GM18498 (cell line): Measurements from ENCODE around the gene UQCC2.

Source experiments
- ATAC-seq: cut with Tn5 transposase; IDR thresholded peaks from one replicate; pipeline ENCODE4 v1.9.1; 2021; ENCODE audit warnings: mild to moderate bottlenecking, moderate library complexity; ENCODE audit not compliant: unreplicated experiment

UQCC2 gene

DNA sequence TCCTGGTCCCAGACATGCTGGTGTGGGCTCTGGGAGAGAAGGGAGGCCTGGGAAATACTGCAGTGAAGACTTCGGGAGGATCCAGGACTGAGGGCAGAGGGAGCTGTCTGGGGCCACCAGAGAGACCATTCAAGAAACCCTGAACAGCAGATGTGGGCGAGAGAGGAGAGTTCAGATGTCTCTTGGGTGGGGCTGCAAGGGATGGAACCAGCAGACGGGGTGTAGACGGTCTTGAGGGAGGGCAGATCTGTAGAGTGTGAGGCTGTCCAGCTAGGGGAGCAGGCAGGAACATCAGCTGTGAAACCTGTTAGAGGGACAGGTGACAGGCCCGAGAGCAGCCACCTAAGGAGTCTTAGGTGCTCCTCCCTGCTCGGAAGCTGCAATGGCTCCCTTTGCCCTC is 51.5 kb downstream of the UQCC2 start:
- no peak for ATAC-seq

DNA sequence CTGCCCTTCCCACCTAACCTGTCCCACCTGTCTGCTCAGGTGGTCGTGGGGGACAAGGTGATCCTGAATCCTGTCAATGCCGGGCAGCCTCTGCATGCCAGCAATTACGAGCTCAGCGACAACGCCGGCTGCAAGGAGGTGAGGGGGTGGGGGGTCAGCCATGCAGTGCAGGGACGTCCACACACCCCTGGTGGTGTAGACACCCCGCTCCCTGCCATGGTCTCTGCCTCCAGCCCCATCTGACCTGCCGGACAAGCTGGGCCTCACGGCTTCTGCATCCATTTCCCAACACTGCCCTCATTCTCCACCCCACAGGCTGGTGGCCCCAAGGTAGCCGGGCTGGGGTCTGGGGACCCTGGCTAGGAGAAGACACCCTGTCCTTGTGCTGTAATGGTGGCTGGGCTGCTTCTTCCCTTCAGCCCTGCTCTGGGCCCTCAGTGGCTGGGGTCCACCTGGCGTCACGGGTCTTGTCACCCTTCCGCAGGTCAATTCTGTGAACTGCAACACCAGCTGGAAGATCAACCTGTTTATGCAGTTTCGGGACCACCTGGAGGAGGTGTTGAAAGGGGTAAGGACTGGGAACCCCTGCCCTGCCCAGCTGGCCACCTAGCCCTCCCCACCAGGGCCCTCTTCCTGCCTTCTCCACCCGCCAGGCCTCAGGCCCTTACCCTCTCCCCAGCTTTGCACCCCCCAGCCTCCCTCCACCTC is 52.4 kb downstream of the UQCC2 start:
- no peak for ATAC-seq

DNA sequence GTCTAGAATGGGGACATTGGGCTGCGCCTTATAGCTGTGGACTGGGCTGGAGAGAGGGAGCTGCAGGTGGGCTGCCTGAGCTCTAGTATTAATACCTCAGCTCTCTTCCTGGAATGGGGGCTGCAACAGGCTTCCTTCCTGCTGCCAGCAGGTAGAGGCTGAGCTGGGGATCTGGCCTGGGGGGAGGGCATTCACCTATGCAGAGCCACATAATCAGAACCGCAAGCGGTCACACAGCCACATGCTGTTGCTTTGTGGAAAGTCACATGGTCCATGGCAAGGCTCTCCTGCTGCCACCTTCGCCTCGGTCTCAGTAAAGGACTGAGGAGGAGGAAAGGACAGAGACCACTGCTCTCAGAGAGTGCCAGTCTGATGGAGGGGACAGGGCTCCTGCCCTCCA is 54.7 kb downstream of the UQCC2 start:
- no peak for ATAC-seq

DNA sequence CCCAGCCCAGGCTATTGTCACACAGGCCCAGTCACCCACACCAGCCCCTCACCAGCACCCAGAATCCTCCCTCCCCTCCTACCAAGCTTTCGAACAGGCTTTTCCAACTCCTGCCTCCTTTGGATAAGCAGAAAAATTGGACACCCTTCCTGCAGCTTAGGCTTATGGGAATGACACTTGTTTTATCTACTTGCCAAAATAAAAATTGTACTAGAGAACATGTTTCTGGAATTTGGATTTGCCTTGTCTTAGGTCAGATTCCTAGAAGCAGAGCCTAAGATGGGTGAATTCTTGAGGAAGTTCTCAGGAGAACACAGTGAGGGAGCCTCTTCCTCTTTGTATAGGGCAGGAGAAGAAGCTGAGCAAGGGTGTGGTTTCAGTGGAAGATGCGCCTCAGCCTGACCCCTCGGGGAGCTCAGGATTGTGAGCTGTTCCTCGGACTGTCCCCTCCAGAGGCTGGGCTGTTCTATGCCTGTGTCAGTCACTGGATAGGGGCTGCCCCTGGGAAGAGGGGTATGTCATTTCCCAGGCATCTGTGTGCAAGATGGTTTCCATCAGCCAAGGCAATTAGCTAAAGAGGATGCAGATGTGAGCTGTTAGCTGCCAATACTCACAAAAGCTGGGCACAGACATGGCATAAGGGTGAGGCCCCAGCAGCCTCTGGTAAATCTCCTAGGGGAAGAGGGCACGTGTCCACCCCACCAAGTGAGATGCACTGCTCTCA is 56.5 kb downstream of the UQCC2 start:
- no peak for ATAC-seq

DNA sequence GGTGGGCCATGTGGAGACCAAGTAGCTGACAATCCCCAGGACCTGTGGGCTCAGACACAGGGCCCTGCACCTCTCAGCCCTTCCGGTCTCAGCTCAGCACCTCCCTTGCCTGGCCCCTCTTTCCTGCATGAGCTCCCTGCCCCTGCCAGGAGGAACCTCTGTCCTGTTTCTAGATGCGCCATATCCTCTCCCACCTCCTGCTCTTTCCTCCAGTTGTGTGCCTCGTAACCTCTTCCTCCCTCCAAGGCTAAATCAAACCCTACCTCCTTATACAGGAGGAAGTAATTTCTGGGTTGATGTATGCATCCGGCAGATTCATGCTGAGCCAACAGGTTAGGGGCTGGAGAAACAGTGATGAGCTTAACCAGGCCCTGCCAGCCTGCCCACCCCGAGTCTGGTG is 59.5 kb downstream of the UQCC2 start:
- no peak for ATAC-seq

DNA sequence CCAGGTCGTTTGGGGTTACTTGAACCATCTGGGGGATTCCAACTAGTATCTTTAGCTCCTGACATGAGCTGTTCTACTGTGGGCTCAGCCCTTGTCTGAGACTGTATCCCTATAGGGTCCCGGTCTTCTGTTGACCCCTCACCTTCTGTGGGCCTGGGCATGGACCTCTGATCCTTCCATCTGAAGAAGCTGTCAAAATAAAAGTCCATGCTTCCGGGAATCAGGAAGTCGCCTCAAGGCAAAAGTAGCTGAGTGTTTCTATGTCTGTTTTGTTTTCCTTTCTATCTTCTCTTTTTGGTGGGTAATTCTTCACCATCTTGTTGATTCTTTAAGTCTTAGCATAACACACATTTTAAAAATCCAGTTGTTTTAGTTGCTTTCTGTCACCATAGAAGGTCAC is 60.1 kb downstream of the UQCC2 start:
- ATAC-seq = no peak
